Measurements from ENCODE around the gene GMDS.

GMDS gene

GRCh38 chr6:1657116-1657770 lies 588.2 kb downstream of the GMDS start:
- DNase-seq, result no peak
- in situ Hi-C loops (cut with MboI; ENCODE audit: low pct_unique_long_range_greater_than_20kb, low sequenced_read_pairs), result no loop called here

DNA sequence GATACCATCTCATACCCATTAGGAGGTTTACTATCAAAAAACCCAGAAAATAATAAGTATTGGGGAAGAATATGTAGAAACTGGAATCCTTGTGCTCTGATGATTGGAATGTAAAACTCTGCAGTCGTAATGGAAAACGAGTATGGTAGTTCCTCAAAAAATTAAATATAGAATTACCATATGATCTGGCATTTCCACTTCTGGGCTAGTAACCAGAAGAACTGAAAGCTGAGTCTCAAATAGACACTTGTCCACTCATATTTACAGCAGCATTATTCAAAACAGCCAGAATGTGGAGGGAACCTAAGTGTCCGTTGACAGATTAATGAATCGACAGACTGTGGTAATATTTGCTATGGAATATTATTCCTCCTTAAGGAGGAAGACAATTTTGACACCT lies 591.4 kb downstream of the GMDS start:
- in situ Hi-C loops (cut with MboI; ENCODE audit: low pct_unique_long_range_greater_than_20kb, low sequenced_read_pairs), result no loop called here

DNA sequence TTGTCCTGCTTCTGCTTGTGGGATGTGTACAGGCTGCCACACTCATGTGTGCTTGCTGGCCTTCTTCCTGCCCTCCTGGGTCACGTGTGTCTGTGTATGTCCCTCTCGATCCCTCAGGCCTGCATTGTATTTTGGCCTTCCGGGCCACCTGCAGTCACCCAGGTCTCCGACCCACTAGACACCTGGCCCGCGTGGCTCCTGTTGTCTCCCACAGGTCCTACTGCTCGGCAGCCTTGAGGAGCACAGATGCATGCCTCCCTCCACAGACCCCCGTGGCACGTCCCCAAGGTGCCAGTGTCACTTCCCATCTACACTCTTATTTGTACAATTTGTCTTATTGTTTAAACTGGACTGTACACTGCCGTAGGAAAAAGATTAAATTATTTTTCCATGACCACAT lies 592.6 kb downstream of the GMDS start:
- in situ Hi-C loops (cut with MboI; ENCODE audit: low pct_unique_long_range_greater_than_20kb, low sequenced_read_pairs), result no loop called here
- no peak for DNase-seq

More for the DNA sequence above, 591.4 kb downstream of the GMDS start:
- DNase-seq, result no peak

- DNase-seq, result no peak
- in situ Hi-C loops (cut with MboI; ENCODE audit: low pct_unique_long_range_greater_than_20kb, low sequenced_read_pairs), result no loop called here
Observed at GRCh38 chr6:1651362-1651761, 594.0 kb downstream of the GMDS start.

- no peak for DNase-seq
- in situ Hi-C loops (cut with MboI; ENCODE audit: low pct_unique_long_range_greater_than_20kb, low sequenced_read_pairs), result no loop called here
Observed at GRCh38 chr6:1645466-1646185, 599.8 kb downstream of the GMDS start.

DNA sequence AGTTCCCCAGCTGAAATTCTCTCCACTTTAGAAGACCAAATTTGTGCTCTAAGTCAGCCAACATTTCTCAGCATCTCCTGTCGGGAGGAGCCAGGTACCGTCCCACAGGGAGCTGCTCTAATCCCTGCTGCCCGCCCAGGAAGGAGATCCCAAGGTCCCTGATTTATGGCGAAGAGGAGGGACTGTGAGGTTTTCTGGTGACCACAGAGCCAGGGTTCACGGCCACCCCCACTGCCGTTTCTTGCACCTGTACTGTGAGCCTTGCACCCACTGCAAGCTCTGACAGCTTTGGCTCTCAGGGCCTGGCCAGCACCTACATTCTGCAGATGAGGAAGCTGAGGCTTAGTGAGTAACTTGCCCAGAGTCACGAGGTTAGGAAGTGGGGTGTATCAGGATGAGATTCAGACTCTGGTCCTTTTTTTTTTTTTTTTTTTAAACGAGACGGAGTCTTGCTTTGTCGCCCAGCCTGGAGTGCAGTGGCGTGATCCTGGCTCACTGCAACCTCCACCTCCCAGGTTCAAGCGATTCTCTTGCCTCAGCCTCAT lies 600.8 kb downstream of the GMDS start:
- DNase-seq, result no peak

DNA sequence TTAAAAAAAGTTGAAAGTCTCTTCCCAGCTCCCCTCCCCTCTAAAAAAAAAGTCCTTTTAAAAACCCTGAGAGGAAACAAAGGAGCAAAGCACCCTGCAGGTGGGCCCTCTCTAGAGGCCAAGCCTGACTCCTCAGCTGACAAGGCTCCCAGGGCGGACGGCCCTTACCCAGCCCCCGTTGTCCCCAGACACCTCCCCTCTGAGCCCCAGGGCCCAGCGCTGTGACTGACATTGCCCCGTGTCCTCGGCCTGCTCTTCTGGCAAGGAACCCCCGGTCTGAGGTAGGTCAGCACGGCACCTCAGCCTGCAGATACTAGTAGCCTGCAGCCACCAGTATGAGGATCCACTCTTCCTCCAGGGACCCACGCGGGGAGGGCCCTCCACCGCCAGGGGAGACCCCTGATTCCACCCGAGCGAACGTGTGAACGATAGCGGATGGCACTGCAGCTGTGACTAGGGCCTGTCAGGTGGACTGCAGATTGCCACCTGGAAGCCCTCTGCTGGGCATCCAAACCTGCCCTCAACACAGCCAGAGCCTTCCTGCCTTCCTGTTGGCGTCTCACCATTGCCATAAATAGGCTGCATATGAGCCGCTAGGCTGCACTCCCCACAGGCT lies 601.5 kb downstream of the GMDS start:
- DNase-seq, result no peak
- in situ Hi-C loops (cut with MboI; ENCODE audit: low pct_unique_long_range_greater_than_20kb, low sequenced_read_pairs), result no loop called here

More for the DNA sequence above, 600.8 kb downstream of the GMDS start:
- in situ Hi-C loops (cut with MboI; ENCODE audit: low pct_unique_long_range_greater_than_20kb, low sequenced_read_pairs), result no loop called here

DNA sequence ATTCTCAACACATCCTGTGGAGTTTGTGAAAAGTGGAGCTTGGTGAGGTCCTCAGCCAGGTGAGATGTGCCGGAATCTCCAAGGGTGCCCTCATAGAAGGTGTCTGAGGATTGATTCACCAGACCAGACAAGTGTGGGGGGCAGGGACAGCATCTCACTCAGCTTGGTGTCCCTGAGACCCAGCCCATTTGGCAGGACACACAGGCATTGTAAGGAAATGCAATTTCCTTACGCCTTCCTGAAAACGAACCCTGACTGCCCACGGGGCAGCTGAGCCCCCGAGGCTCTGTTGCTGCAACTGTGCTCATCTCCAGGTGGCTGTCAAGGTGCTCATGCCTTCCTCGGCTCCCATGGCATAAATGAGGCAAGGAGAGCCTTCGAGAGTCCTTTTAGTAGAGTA lies 602.3 kb downstream of the GMDS start:
- in situ Hi-C loops (cut with MboI; ENCODE audit: low pct_unique_long_range_greater_than_20kb, low sequenced_read_pairs), result no loop called here
- DNase-seq, result no peak

DNA sequence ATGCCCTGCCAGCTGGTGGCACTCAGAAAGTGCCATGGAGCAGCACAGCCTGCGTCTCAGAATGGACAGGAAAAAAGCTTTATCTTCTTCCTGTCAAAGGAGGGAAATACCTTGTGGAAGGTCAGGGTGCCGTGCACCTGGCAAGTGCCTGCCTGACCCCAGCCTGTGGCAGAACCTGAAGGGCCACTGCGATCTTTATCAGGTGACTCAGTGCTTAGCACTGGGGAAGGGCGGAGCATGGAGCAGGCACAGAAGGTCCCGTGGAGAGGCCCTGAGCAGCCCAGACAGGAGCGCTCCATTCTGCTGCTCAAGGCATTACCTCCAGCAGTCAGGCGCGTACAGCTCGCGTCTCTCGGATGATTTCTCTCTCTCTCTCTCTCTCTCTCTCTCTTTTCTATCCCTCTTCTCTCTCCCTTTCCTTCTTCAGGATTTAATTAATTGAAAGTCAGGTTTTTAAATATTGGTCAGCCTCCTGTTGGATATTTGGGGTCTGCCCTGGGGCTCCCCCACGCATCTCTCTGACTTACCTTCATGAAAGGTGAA lies 604.0 kb downstream of the GMDS start:
- DNase-seq, result no peak
- in situ Hi-C loops (cut with MboI; ENCODE audit: low pct_unique_long_range_greater_than_20kb, low sequenced_read_pairs), result no loop called here

GRCh38 chr6:1640476-1640875 lies 604.9 kb downstream of the GMDS start:
- in situ Hi-C loops (cut with MboI; ENCODE audit: low pct_unique_long_range_greater_than_20kb, low sequenced_read_pairs), result no loop called here
- DNase-seq, result no peak

- DNase-seq, result no peak
- in situ Hi-C loops (cut with MboI; ENCODE audit: low pct_unique_long_range_greater_than_20kb, low sequenced_read_pairs), result no loop called here
Observed at GRCh38 chr6:1639430-1639829, 606.0 kb downstream of the GMDS start.

- no peak for DNase-seq
- in situ Hi-C loops (cut with MboI; ENCODE audit: low pct_unique_long_range_greater_than_20kb, low sequenced_read_pairs), result no loop called here
Observed at GRCh38 chr6:1636971-1637871, 608.2 kb downstream of the GMDS start.

- no peak for DNase-seq
- in situ Hi-C loops (cut with MboI; ENCODE audit: low pct_unique_long_range_greater_than_20kb, low sequenced_read_pairs), result no loop called here
Observed at GRCh38 chr6:1636272-1636825, 609.1 kb downstream of the GMDS start.

DNA sequence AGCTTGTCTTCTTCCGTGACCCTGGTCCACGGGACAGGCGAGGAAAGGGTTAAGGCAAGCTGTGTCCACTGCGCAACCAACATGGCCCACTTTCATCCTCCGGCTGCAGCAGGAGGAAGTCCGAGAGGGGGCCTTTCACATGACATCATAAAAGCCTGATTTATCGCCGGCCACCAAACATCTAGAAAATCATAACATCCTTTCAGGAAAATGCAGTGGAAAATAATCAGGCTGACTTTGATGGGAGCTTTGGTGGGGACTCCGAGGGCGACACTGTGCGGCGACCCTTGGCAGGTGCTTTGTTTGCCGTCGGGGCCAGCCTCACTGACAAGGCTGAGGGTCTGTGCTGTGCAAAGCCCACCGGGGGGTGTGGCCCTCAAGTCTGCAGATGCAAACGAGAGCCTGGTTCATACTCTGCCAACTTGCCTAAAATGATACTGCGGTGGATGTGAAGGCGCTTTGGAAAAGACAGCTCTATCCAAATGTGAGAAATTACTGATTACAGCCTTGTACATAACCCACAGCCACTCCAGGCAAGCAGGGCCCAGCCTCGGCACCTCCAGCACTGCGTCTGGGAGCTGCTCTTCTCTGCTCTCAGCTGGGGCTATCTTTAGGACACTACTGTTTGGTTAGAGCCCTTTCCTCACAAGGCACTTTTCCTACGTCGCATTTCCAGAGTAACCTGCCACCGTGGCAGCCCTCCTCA lies 609.9 kb downstream of the GMDS start:
- no peak for DNase-seq
- in situ Hi-C loops (cut with MboI; ENCODE audit: low pct_unique_long_range_greater_than_20kb, low sequenced_read_pairs), result no loop called here

GRCh38 chr6:1634081-1634480 lies 611.3 kb downstream of the GMDS start:
- in situ Hi-C loops (cut with MboI; ENCODE audit: low pct_unique_long_range_greater_than_20kb, low sequenced_read_pairs), result no loop called here
- DNase-seq, result no peak

DNA sequence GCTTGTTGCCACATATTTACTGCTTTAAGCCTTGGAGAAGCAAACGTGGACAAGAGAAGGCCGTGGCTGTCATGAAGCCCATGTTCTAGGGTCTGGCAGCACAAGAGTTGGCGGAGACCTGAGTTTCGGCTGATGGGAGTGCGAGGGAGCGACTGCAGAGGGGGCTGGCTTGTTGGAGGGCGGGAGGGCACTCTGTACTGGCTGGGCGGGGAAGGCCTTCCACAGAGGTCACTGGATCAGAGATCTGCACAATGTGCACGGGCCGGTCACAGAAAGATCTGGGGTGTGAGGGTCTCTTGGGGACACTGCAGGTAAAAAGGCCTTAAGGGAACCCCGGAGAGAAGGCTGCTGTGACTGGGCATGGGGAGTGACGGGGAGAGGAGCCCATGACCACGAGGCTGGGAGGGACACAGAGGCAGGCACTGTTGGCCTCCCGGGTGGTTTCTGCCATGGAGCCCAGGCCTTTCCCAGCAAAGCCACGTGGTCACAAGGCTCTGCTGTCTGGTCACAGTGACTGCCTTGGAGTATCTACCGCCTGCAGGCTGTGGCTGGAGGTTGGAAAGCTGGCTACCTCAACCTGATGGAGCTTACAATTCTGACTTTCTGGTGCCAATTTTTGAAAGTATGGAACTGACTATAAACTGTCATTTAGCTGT lies 611.9 kb downstream of the GMDS start:
- in situ Hi-C loops (cut with MboI; ENCODE audit: low pct_unique_long_range_greater_than_20kb, low sequenced_read_pairs), result no loop called here
- DNase-seq, result no peak

- DNase-seq, result no peak
- in situ Hi-C loops (cut with MboI; ENCODE audit: low pct_unique_long_range_greater_than_20kb, low sequenced_read_pairs), result no loop called here
Observed at GRCh38 chr6:1631251-1631650, 614.2 kb downstream of the GMDS start.

GRCh38 chr6:1630771-1631217 lies 614.6 kb downstream of the GMDS start:
- DNase-seq, result no peak
- in situ Hi-C loops (cut with MboI; ENCODE audit: low pct_unique_long_range_greater_than_20kb, low sequenced_read_pairs), result no loop called here
